ENCODE measurements around the gene CCDC141.

DNA sequence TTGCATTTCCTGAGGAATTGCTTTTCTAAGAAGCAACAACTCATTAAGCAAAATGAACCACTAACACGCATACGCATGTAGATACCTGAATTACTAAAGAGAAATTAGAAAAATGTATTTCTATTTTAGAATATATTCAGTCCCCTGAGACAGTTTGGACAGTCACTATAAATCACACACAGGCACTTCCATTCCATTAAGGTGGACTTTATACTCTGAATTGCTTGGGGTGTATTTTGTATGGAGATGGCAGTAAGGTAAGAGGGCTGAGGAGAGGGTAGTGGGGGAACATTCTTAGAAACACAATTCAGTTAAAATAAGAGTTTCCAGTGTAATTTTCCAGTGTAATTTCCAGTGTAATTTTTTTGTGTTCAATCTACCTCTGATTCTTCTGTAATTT is 1.8 kb downstream of the CCDC141 start:
- TF ChIP-seq POLR2AphosphoS5 (IDR thresholded peaks at IDR 0.05): no peak
- no peak for TF ChIP-seq CTCF (IDR thresholded peaks at IDR 0.05)
- TF ChIP-seq EP300 (IDR thresholded peaks at IDR 0.05): no peak
- no peak for TF ChIP-seq POLR2A (IDR thresholded peaks at IDR 0.05)

Data from upper lobe of left lung (tissue), 4 donors.